HG03354 (cell line): ENCODE data around the gene AGFG2.

Experiments used
- ATAC-seq: cut with Tn5 transposase; IDR thresholded peaks from one replicate; pipeline ENCODE4 v1.9.1; 2021; ENCODE audit warnings: mild to moderate bottlenecking; ENCODE audit not compliant: unreplicated experiment, poor library complexity, severe bottlenecking

AGFG2 gene

GRCh38 chr7:100604028-100604975 lies 65.3 kb downstream of the AGFG2 start:
- ATAC-seq: peak; percentile 67

- no peak for ATAC-seq
Observed at GRCh38 chr7:100604976-100605911, 66.2 kb downstream of the AGFG2 start.

- no peak for ATAC-seq
Observed at GRCh38 chr7:100606313-100606712, 67.3 kb downstream of the AGFG2 start.

GRCh38 chr7:100607111-100607510 lies 68.1 kb downstream of the AGFG2 start:
- no peak for ATAC-seq

GRCh38 chr7:100609958-100610357 lies 71.0 kb downstream of the AGFG2 start:
- ATAC-seq: no peak

GRCh38 chr7:100611983-100612729 lies 73.2 kb downstream of the AGFG2 start, which contains the start of gene MOSPD3:
Gene MOSPD3 (plus strand): TSS chr7:100612540. CDS start chr7:100612792, 252 bp downstream.
- ATAC-seq: peak; percentile 92

GRCh38 chr7:100612730-100613390 lies 73.9 kb downstream of the AGFG2 start:
- ATAC-seq: no peak

- ATAC-seq: no peak
Observed at GRCh38 chr7:100613412-100614175, 74.6 kb downstream of the AGFG2 start.

- no peak for ATAC-seq
Observed at GRCh38 chr7:100614308-100614861, 75.4 kb downstream of the AGFG2 start.
